BLaER1 (cell line): ENCODE results near the gene GFM2.
"Not testable (repeated sequence)": the region's sequence is repeated elsewhere in the genome, so short reads cannot be mapped to it uniquely, and the experiment has no call there.

Source experiments
- H3K27ac ChIP-seq: shearing (Covaris generic); formaldehyde crosslinking; 2 replicates; pipeline ENCODE4 v1.8.1; 2022
- H3K27me3 ChIP-seq: shearing (Covaris generic); formaldehyde crosslinking; 2 replicates; pipeline ENCODE4 v1.8.1; 2022
- H3K36me3 ChIP-seq: shearing (Covaris generic); formaldehyde crosslinking; 2 replicates; pipeline ENCODE4 v1.8.1; 2022
- H3K4me1 ChIP-seq: shearing (Covaris generic); formaldehyde crosslinking; 2 replicates; pipeline ENCODE4 v1.8.1; 2022
- H3K4me2 ChIP-seq: shearing (Covaris generic); formaldehyde crosslinking; 2 replicates; pipeline ENCODE4 v1.8.1; 2022
- H3K4me3 ChIP-seq: shearing (Covaris generic); formaldehyde crosslinking; 2 replicates; pipeline ENCODE4 v1.8.1; 2022
- H3K9ac ChIP-seq: shearing (Covaris generic); formaldehyde crosslinking; 2 replicates; pipeline ENCODE4 v1.8.1; 2022
- H3K9me3 ChIP-seq: shearing (Covaris generic); formaldehyde crosslinking; 2 replicates; pipeline ENCODE4 v1.8.1; 2022
- H4K20me1 ChIP-seq: shearing (Covaris generic); formaldehyde crosslinking; 2 replicates; pipeline ENCODE4 v1.8.1; 2022
- Cebpa-rat ChIP-seq: shearing (Covaris generic); IDR thresholded peaks from 2 replicates; pipeline ENCODE4 v1.8.1; 2022

The GFM2 gene, protein sequence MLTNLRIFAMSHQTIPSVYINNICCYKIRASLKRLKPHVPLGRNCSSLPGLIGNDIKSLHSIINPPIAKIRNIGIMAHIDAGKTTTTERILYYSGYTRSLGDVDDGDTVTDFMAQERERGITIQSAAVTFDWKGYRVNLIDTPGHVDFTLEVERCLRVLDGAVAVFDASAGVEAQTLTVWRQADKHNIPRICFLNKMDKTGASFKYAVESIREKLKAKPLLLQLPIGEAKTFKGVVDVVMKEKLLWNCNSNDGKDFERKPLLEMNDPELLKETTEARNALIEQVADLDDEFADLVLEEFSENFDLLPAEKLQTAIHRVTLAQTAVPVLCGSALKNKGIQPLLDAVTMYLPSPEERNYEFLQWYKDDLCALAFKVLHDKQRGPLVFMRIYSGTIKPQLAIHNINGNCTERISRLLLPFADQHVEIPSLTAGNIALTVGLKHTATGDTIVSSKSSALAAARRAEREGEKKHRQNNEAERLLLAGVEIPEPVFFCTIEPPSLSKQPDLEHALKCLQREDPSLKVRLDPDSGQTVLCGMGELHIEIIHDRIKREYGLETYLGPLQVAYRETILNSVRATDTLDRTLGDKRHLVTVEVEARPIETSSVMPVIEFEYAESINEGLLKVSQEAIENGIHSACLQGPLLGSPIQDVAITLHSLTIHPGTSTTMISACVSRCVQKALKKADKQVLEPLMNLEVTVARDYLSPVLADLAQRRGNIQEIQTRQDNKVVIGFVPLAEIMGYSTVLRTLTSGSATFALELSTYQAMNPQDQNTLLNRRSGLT

DNA sequence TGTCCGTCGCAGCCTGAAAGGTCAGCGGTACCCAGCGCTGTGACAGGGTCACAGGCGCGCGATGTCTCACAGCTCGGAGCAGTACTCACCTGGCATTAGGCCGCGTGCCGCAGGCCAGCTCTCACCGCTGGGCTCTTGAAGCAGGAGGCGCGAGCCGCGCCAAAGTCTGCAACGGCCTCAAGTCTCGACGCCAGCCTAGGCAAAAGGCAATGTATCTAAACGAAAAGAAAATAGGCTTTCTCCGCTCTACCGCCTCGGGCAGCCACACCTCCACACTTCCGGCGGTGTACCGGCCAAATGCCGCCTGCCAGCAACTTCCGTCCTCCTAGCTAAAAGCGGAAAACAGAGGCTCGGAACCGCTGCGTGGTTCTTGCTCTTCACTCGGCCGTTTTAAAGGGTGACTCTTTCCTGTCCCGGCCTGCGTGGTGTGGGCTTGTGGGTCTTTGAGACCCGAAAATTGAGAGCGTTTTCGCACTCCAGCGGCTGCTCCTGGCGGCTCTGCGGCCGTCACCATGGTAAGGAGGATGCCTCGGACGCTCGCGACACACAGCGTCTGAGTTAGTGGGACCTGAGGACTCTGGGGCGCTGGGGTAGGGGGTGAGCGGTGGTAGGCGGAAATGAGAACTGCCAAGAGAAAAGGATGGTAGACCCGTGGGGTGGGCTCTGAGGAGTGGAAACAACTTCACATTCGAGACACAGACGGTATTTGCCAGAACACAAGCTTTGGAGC, at the start of gene GFM2, which contains the start of gene NSA2:
GFM2 (minus strand) TSS at position 269 of the 730 bp plus-strand sequence. CDS start 3,375 bp downstream, outside the sequence.
NSA2 (plus strand) TSS at position 401 of the 730 bp plus-strand sequence; CDS start at position 513, 112 bp downstream.
- TF ChIP-seq Cebpa-rat, result no peak
- Histone ChIP-seq H3K4me3 (peak within 1 kb of the TSS; percentile 90), H3K4me2 (peak within 1 kb of the TSS; percentile 92), H3K4me1 (peaks cover 26% of the 10 kb centered on the region), H3K9me3 (no peaks in the 10 kb centered on the region), H3K36me3 (peaks cover 47% of the 10 kb centered on the region), H4K20me1 (peaks cover 27% of the 10 kb centered on the region; the same call in 1 of the 2 replicates), H3K27ac (peak within 1 kb of the TSS; percentile 88), H3K9ac (peak within 1 kb of the TSS; percentile 89), H3K27me3 (no peaks in the 10 kb centered on the region)

DNA sequence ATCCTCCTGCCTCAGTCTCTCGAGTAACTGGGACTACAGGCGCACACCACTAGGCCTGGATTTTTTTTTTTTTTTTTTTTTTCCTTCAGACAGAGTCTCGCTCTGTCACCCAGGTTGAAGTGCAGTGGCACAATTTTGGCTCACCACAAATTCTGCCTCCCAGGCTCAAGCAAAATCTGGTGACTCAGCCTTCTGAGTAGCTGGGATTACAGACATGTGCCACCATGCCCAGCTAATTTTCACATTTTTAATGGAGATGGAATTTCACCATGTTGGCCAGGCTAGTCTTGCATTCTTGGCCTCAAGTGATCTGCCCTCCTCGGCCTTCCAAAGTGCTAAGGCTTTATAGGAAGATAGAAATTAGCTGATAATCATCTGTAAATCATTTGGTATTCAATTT, 44.0 kb upstream of the GFM2 start:
- Histone ChIP-seq H4K20me1 (no peaks in the 10 kb centered on the region), H3K4me1 (no peaks in the 10 kb centered on the region), H3K4me2 (no peak overlapping the region), H3K36me3 (peaks cover 17% of the 10 kb centered on the region; the same call in 1 of the 2 replicates), H3K4me3 (no peak overlapping the region), H3K27me3 (no peaks in the 10 kb centered on the region), H3K9ac (no peak overlapping the region), H3K27ac (no peak overlapping the region), H3K9me3 (no peaks in the 10 kb centered on the region)
- no peak for TF ChIP-seq Cebpa-rat

DNA sequence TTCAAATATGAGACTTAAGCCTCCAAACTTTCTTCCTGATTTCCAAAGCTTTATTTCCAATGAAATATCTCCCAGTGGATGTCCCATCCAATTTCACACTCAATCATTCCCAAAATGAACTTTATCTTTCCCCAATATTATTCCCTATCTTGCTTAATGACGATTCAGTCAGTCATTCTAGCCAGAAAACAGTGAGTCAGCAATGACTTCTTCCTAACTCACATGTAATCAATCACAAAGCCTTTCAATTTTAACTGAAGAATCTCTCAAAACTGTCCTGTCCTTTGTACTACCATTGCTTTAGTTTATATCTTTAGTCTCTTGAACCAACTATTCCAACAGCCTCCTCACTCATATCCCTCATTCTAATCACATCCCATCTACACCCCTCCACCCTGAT, 35.0 kb upstream of the GFM2 start:
- H3K36me3 ChIP-seq, result peaks cover 22% of the 10 kb centered on the region

DNA sequence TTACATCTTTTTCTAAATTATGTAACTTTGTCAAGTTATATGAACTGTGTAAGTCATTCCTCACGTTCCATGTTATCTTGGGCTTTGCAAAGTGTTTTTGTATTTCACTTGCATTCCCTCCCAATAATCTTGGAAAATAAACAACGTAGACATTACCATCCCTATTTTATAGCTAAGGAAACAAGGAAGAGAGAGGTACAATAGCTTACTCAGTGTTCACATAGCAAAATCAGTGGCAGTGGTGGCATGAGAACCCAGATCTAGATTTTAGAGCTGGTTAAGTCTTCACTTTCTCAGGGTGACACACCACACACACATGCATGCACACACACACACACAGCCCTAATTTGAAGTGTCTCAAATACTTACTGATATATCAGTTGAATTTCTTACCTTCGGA, 34.3 kb upstream of the GFM2 start:
- Histone ChIP-seq H3K9ac (no peak overlapping the region), H3K4me3 (no peak overlapping the region), H3K9me3 (no peaks in the 10 kb centered on the region), H3K27ac (no peak overlapping the region), H3K36me3 (peaks cover 28% of the 10 kb centered on the region), H3K4me1 (no peaks in the 10 kb centered on the region), H3K27me3 (no peaks in the 10 kb centered on the region), H4K20me1 (no peaks in the 10 kb centered on the region), H3K4me2 (no peak overlapping the region)
- TF ChIP-seq Cebpa-rat, result no peak

More for the DNA sequence above, 35.0 kb upstream of the GFM2 start:
- Histone ChIP-seq H3K4me3 (no peak overlapping the region), H3K27ac (no peak overlapping the region), H3K9ac (no peak overlapping the region), H3K9me3 (no peaks in the 10 kb centered on the region), H4K20me1 (no peaks in the 10 kb centered on the region), H3K4me1 (no peaks in the 10 kb centered on the region), H3K4me2 (no peak overlapping the region), H3K27me3 (no peaks in the 10 kb centered on the region)
- TF ChIP-seq Cebpa-rat, result no peak

DNA sequence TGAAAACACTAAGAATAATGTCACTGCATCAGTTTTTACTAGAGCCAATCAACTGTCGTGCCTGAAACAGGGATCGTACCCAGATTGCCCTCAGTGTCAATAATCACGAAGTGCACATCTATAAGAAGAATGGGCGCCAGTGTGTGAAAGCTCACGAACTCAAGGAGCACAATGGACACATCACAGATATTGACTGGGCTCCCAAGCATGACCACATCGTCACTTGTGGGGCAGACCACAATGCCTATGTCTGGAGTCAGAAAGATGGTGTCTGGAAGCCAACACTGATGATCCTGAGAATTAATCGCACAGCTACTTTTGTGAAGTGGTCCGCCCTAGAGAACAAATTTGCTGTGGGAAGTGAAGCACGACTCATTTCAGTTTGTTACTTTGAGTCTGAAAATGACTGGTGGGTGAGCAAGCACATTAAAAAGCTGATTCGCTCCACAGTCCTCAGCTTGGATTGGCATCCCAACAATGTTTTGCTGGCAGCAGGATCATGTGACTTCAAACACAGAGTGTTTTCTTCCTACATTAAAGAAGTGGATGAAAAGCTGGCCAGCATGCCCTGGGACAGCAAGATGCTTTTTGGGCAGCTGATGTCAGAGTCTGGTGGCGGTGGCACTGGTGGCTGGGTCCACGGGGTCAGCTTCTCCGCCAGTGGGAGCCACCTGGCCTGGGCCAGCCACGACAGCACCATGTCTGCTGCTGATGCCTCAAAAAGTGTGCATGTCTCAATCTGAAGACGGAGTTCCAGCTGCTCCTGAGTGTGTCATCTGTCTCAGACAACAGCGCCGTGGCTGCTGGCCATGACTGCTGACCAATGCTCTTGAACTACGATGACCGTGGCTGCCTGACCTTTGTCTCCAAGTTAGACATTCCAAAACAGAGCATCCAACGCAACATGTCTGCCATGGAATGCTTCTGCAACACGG, 32.3 kb upstream of the GFM2 start:
- Histone ChIP-seq H3K27me3 (no peaks in the 10 kb centered on the region), H4K20me1 (no peaks in the 10 kb centered on the region), H3K36me3 (peaks cover 34% of the 10 kb centered on the region), H3K4me1 (no peaks in the 10 kb centered on the region), H3K9me3 (no peaks in the 10 kb centered on the region), H3K4me3 (no peak overlapping the region), H3K4me2 (no peak overlapping the region), H3K9ac (no peak overlapping the region), H3K27ac (no peak overlapping the region)
- TF ChIP-seq Cebpa-rat, result no peak

DNA sequence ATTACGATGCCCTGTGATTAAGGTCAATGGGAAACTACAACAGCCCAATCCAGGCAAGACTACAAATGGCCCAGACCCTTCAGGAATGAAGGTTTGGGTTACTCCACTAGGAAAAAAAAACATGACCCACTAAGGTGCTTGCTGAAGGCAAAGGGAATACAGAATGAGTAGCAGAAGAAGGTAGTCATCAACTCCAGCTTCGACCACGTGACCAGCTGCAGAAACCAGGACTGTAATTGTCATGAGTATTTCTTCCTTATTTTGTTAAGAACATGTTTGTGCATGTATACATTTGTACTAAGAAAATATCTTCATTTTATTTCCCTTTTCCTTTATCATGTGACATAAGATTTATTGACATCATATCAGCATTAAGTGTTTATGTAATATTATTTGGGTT, 24.8 kb upstream of the GFM2 start:
- not testable (repeated sequence) for H3K9me3 ChIP-seq, H4K20me1 ChIP-seq, H3K27ac ChIP-seq, H3K9ac ChIP-seq, H3K4me3 ChIP-seq, H3K27me3 ChIP-seq, H3K4me1 ChIP-seq, H3K4me2 ChIP-seq
- peaks cover 78% of the 10 kb centered on the region for H3K36me3 ChIP-seq

DNA sequence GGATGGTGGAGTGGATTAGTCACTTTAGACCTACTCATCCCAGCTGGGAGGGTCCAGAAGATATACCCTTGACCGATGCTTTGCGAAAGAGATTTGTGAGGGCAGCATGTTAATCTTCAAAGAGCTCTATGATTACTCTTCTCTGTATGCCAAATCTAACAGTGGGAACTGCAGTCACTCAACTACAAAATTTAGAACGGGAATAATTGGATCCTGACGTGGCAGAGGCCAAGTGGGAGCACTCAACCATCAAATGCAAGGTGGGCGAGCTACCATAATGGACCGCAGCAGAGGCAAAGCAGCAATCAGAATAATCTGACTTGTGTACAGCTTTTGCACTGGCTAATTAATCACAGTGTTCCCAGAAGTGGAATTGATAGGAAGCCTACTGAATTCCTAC, 20.5 kb upstream of the GFM2 start:
- H3K9me3 ChIP-seq, result 0 out of 2 replicates have a peak, but pooled peaks cover 9% of the 10 kb centered on the region
- no peak overlapping the region for H3K9ac ChIP-seq
- H3K4me2 ChIP-seq, result no peak overlapping the region
- peaks cover 62% of the 10 kb centered on the region for H3K36me3 ChIP-seq
- no peaks in the 10 kb centered on the region for H4K20me1 ChIP-seq
- H3K4me3 ChIP-seq, result no peak overlapping the region
- no peak for TF ChIP-seq Cebpa-rat
- no peak overlapping the region for H3K27ac ChIP-seq
- no peaks in the 10 kb centered on the region for H3K27me3 ChIP-seq
- H3K4me1 ChIP-seq, result no peaks in the 10 kb centered on the region

DNA sequence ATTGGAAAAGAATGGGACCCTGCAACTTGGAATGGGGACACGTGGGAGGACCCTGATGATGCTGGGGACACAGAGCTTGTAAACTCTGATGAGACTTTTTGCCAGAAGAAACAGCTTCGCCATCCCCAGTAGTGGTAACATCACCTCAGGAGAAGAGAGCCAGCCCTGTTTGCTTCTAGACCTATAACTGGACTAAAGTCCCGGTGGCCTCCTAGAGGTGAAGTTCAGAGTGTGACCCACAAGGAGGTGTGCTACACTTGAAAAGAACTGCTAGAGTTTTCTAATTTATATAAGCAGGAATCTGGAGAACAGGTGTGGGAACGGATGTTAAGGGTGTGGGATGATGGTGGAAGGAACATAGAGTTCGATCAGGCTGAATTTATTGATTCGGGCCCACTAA, 19.9 kb upstream of the GFM2 start:
- Histone ChIP-seq H4K20me1 (no peaks in the 10 kb centered on the region), H3K27ac (no peak overlapping the region), H3K27me3 (no peaks in the 10 kb centered on the region), H3K4me2 (no peak overlapping the region), H3K4me3 (no peak overlapping the region), H3K36me3 (peaks cover 57% of the 10 kb centered on the region), H3K9me3 (0 out of 2 replicates have a peak, but pooled peaks cover 9% of the 10 kb centered on the region), H3K9ac (no peak overlapping the region), H3K4me1 (no peaks in the 10 kb centered on the region)
- no peak for TF ChIP-seq Cebpa-rat

DNA sequence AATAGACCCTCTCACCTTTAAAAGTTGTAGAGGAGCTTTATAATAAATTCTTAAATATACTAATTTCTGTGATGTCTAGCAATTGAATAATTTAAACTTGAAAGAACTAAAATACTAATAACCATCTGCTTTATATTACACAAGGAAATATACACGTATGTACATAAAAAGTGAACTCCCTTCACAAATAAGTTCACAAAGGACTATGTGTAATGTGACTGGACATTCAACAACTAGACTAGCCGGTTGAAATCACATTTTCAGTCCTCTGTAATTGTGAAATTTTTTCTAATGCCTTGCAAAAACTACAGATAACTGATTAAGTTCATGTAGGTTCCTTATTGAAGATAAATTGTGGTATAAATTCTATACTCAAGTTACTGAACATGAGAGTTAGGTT, 11.7 kb upstream of the GFM2 start:
- H3K4me3 ChIP-seq, result no peak overlapping the region
- H3K9me3 ChIP-seq, result no peaks in the 10 kb centered on the region
- H3K27ac ChIP-seq, result no peak overlapping the region
- H4K20me1 ChIP-seq, result 0 out of 2 replicates have a peak, but pooled peaks cover 2% of the 10 kb centered on the region
- H3K27me3 ChIP-seq, result no peaks in the 10 kb centered on the region
- no peak overlapping the region for H3K4me2 ChIP-seq
- peaks cover 61% of the 10 kb centered on the region for H3K36me3 ChIP-seq
- TF ChIP-seq Cebpa-rat, result no peak
- no peak overlapping the region for H3K9ac ChIP-seq
- no peaks in the 10 kb centered on the region for H3K4me1 ChIP-seq
